ENCODE data around the gene NRG2.

DNA sequence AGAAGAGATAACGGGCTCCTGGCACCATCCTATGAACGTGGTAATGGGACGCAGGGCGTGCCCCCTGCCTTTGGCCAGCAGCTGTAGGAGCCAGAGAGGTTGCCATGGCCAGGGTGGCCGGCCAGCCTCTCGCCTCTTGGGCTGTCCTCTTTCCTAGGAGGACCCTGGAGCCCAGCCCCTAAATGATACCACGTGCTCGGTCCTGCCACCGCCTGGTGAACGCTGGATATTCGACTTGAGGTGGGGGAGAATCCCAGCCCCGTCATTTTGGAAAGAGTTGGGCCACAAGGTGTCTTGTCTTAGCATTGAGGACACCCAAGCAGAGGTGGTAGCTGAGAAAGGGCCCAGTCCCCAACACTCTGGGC lies 391 bp upstream of the NRG2 start:
- TF ChIP-seq, protein P1, sequence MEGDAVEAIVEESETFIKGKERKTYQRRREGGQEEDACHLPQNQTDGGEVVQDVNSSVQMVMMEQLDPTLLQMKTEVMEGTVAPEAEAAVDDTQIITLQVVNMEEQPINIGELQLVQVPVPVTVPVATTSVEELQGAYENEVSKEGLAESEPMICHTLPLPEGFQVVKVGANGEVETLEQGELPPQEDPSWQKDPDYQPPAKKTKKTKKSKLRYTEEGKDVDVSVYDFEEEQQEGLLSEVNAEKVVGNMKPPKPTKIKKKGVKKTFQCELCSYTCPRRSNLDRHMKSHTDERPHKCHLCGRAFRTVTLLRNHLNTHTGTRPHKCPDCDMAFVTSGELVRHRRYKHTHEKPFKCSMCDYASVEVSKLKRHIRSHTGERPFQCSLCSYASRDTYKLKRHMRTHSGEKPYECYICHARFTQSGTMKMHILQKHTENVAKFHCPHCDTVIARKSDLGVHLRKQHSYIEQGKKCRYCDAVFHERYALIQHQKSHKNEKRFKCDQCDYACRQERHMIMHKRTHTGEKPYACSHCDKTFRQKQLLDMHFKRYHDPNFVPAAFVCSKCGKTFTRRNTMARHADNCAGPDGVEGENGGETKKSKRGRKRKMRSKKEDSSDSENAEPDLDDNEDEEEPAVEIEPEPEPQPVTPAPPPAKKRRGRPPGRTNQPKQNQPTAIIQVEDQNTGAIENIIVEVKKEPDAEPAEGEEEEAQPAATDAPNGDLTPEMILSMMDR (IDR thresholded peaks at IDR 0.05 in 2 of 3, conservative IDR thresholded peaks at IDR 0.05 in 1 of 3; ENCODE audit: borderline replicate concordance in 1 of 3, insufficient read depth in 1 of 3, low read depth in 2 of 3, low read length in 2 of 3) = 0 out of 6 replicates have a peak, but pooled peaks of 1 of the 3 experiments have one; percentile 4
- TF ChIP-seq, protein P2, sequence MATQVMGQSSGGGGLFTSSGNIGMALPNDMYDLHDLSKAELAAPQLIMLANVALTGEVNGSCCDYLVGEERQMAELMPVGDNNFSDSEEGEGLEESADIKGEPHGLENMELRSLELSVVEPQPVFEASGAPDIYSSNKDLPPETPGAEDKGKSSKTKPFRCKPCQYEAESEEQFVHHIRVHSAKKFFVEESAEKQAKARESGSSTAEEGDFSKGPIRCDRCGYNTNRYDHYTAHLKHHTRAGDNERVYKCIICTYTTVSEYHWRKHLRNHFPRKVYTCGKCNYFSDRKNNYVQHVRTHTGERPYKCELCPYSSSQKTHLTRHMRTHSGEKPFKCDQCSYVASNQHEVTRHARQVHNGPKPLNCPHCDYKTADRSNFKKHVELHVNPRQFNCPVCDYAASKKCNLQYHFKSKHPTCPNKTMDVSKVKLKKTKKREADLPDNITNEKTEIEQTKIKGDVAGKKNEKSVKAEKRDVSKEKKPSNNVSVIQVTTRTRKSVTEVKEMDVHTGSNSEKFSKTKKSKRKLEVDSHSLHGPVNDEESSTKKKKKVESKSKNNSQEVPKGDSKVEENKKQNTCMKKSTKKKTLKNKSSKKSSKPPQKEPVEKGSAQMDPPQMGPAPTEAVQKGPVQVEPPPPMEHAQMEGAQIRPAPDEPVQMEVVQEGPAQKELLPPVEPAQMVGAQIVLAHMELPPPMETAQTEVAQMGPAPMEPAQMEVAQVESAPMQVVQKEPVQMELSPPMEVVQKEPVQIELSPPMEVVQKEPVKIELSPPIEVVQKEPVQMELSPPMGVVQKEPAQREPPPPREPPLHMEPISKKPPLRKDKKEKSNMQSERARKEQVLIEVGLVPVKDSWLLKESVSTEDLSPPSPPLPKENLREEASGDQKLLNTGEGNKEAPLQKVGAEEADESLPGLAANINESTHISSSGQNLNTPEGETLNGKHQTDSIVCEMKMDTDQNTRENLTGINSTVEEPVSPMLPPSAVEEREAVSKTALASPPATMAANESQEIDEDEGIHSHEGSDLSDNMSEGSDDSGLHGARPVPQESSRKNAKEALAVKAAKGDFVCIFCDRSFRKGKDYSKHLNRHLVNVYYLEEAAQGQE (IDR thresholded peaks at IDR 0.05; ENCODE audit: low read depth) = no peak
- TF ChIP-seq POLR2AphosphoS5 (IDR thresholded peaks at IDR 0.05; ENCODE audit: low read depth, low read length) = no peak
- TF ChIP-seq SIN3A (IDR thresholded peaks at IDR 0.05; ENCODE audit: low read depth) = no peak
- no peak for TF ChIP-seq EZH2phosphoT487 (IDR thresholded peaks at IDR 0.05; ENCODE audit: borderline replicate concordance)
- TF ChIP-seq, protein P3, sequence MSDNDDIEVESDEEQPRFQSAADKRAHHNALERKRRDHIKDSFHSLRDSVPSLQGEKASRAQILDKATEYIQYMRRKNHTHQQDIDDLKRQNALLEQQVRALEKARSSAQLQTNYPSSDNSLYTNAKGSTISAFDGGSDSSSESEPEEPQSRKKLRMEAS (IDR thresholded peaks at IDR 0.05) = peak; percentile 80
- no peak for TF ChIP-seq POLR2A (IDR thresholded peaks at IDR 0.05; ENCODE audit: borderline replicate concordance, extremely low read depth, insufficient read depth, insufficient read length)
- TF ChIP-seq EZH2 (IDR thresholded peaks at IDR 0.05) = no peak
- no peak for TF ChIP-seq EGR1 (IDR thresholded peaks at IDR 0.05; ENCODE audit: low read depth)
- TF ChIP-seq JUND (IDR thresholded peaks at IDR 0.05) = no peak
- no peak for TF ChIP-seq SP1 (IDR thresholded peaks at IDR 0.05; ENCODE audit: low read depth)
- no peak for TF ChIP-seq RAD21 (IDR thresholded peaks at IDR 0.05; ENCODE audit: low read depth)
- TF ChIP-seq FOSL1 (IDR thresholded peaks at IDR 0.05; ENCODE audit: low read depth) = no peak
- TF ChIP-seq TCF7L2 (IDR thresholded peaks at IDR 0.05; ENCODE audit: borderline replicate concordance, extremely low read depth, insufficient read depth, insufficient read length) = no peak
